ENCODE data around the gene ALDOC.

Gene ALDOC

DNA sequence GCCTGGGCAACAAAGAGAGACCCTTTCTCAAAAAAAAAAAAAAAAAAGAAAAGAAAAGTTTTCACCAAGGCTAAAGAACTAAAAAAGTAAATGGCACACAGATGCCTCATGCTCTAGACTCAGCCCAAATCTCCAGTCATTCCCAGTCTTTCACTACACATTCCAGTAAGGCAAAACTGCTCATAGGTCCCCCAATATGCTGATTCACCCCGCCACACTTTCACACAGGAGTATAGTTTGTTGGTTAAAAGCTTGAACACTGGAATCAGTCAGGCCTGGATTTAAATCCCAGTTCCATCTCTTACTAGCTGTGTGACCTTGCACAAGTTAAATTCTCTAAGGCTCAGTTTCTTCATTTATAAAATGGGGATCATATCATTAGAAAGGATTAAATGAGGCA, 7.2 kb downstream of the ALDOC start:
- H3K27me3 Mint-ChIP-seq (ENCODE audit: low read depth), result no peaks in the 10 kb centered on the region
- TF ChIP-seq, protein P1, sequence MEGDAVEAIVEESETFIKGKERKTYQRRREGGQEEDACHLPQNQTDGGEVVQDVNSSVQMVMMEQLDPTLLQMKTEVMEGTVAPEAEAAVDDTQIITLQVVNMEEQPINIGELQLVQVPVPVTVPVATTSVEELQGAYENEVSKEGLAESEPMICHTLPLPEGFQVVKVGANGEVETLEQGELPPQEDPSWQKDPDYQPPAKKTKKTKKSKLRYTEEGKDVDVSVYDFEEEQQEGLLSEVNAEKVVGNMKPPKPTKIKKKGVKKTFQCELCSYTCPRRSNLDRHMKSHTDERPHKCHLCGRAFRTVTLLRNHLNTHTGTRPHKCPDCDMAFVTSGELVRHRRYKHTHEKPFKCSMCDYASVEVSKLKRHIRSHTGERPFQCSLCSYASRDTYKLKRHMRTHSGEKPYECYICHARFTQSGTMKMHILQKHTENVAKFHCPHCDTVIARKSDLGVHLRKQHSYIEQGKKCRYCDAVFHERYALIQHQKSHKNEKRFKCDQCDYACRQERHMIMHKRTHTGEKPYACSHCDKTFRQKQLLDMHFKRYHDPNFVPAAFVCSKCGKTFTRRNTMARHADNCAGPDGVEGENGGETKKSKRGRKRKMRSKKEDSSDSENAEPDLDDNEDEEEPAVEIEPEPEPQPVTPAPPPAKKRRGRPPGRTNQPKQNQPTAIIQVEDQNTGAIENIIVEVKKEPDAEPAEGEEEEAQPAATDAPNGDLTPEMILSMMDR (IDR thresholded peaks at IDR 0.05; ENCODE audit: unreplicated experiment in 3 of 3), result no peak
- peak overlapping the region; percentile 94 to 99 (median 97) for H3K4me3 Mint-ChIP-seq

DNA sequence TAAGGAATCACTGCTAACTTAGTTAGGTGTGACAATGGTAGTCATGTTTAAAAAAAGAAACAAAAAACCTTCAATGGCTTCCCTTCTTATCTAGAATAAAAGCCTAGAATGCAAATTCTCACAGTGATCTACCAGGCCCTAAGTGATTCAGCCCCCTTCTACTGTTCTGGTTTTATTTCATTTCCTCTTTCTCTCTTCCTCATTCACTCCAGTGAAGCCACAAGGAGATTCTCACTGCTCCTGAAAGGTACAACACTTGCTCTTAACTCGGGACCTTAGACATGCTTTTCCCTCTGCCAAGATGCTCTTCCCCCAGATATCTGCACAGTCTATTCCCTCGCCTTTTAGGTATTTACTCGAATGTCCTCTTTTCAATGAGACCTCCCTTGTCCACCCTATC, 9.1 kb downstream of the ALDOC start:
- peaks cover 28% of the 10 kb centered on the region for H3K36me3 Mint-ChIP-seq (ENCODE audit: low read depth)
- H3K27ac Mint-ChIP-seq, result no peak overlapping the region
- peaks cover 29% of the 10 kb centered on the region for H3K4me1 Mint-ChIP-seq
- TF ChIP-seq, protein P1 (IDR thresholded peaks at IDR 0.05; ENCODE audit: unreplicated experiment in 3 of 3), result no peak
- no peaks in the 10 kb centered on the region for H3K27me3 Mint-ChIP-seq (ENCODE audit: low read depth)
- no peak overlapping the region for H3K4me3 Mint-ChIP-seq
- H3K9me3 Mint-ChIP-seq, result no peaks in the 10 kb centered on the region

More for the DNA sequence above, 7.2 kb downstream of the ALDOC start:
- Mint-ChIP-seq H3K9me3 (no peaks in the 10 kb centered on the region), H3K4me1 (peaks cover 22% of the 10 kb centered on the region), H3K36me3 (ENCODE audit: low read depth) (peaks cover 18% of the 10 kb centered on the region), H3K27ac (no peak overlapping the region)

DNA sequence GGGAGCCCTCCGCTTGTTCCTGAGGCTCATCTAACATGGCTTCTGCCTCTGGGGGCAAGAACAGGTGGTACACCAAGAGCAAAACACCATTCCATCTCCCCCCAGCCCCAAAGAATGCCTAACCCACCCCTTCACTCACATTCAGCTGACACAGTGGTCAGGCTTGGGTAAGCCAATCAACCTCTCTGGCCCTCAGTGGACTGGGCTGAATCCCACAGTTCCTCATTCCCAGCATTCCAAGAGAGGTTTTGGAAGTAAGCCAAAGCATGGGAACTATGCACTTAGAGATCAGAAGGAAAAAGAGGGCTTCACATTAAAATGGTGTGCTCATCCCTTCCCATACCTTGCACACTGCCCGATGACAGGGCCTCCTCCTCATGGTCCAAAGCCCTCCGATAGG, 13.2 kb downstream of the ALDOC start:
- Mint-ChIP-seq H3K36me3 (ENCODE audit: low read depth) (peaks cover 42% of the 10 kb centered on the region), H3K27ac (peak overlapping the region in 2 of 3 experiments; percentile 63 to 67), H3K9me3 (no peaks in the 10 kb centered on the region), H3K27me3 (ENCODE audit: low read depth) (no peaks in the 10 kb centered on the region), H3K4me3 (no peak overlapping the region), H3K4me1 (peaks cover 7% of the 10 kb centered on the region)
- TF ChIP-seq, protein P1 (IDR thresholded peaks at IDR 0.05; ENCODE audit: unreplicated experiment in 3 of 3), result no peak

DNA sequence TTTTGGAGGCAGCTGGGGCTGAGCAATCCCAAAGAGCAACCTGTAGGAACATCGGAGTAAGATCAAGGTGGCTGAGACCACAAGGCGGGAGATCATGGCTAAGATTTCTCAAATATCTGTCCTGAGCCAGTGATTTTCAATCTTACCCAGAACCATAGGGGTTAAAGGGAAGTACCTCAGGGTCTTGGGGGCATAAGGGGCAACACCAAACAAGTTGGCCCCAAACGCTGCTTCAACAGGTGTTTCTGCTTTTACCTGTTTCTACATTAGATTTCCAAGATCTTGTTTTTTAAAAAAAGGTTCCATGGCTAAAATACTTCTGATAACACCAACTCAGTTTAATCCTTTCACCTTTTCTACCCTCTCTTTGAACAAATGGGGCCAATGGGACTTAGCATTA, 21.7 kb downstream of the ALDOC start:
- Mint-ChIP-seq H3K36me3 (ENCODE audit: low read depth) (peaks cover 46% of the 10 kb centered on the region), H3K4me1 (peaks cover 23% of the 10 kb centered on the region), H3K9me3 (no peaks in the 10 kb centered on the region), H3K27me3 (ENCODE audit: low read depth) (no peaks in the 10 kb centered on the region), H3K27ac (no peak overlapping the region), H3K4me3 (peak overlapping the region in 1 of 3 experiments; percentile 57)
- TF ChIP-seq, protein P1 (IDR thresholded peaks at IDR 0.05; ENCODE audit: unreplicated experiment in 3 of 3), result no peak

DNA sequence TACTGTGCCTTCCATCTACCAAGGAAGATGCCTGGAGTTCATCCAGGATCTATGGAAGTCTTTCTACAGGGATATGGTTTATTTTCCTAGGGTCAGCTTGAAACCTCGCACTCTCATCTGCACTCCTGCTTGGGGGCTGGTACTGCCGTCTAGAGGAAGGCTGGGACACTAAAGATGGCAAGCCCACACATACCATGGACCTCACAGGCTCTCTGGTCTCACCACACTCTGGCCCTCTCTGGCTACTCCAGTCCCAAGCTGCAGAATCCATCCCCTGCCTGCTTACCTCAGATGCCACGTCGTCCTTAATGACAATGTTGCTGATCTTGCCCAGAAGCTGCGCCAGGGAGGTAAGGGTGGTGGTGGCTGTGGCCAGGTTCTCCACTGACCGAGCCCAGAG, 22.1 kb downstream of the ALDOC start:
- H3K36me3 Mint-ChIP-seq (ENCODE audit: low read depth), result peaks cover 42% of the 10 kb centered on the region
- H3K9me3 Mint-ChIP-seq, result no peaks in the 10 kb centered on the region
- H3K4me3 Mint-ChIP-seq, result peak overlapping the region in 2 of 3 experiments; percentile 17 to 57

DNA sequence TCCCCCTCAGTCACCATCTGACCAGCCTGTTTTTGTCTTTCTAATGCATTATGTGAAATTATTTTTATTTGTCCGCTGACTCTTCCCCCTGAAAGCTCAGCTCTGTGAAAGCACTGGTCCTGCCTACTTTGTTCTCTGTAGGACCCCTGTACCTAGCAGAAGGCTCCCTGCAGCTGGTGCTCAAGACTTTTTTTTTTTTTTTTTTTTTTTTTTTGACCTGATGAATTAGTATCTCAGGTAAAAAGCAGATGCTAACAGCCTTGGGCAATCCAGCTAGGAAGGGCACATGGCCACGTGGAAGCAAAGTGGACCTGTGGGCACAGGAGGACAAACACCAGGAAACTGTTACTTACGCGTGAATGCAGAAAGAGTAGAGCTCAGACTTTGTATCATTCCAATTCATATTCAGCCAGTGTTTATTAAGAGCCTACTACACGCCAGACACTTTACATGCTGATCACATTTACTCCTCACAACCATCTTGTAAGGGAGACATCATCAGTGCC, 23.6 kb downstream of the ALDOC start:
- Mint-ChIP-seq H3K4me3 (peak overlapping the region; percentile 89 to 99 (median 94)), H3K9me3 (no peaks in the 10 kb centered on the region), H3K27ac (peak overlapping the region; percentile 87 to 96 (median 88)), H3K36me3 (ENCODE audit: low read depth) (peaks cover 35% of the 10 kb centered on the region), H3K4me1 (peaks cover 31% of the 10 kb centered on the region), H3K27me3 (ENCODE audit: low read depth) (no peaks in the 10 kb centered on the region)
- TF ChIP-seq, protein P1 (IDR thresholded peaks at IDR 0.05; ENCODE audit: unreplicated experiment in 3 of 3), result no peak

More for the DNA sequence above, 22.1 kb downstream of the ALDOC start:
- Mint-ChIP-seq H3K4me1 (peaks cover 24% of the 10 kb centered on the region), H3K27me3 (ENCODE audit: low read depth) (no peaks in the 10 kb centered on the region), H3K27ac (no peak overlapping the region)
- TF ChIP-seq, protein P1 (IDR thresholded peaks at IDR 0.05; ENCODE audit: unreplicated experiment in 3 of 3), result no peak

Data from nephron (organoid).